ENCODE data around the gene URGCP. TPM values are rescaled to one million over a fixed set of nuclear protein-coding genes. Genes with fewer than 3 reads are reported as not detected.
A peak's percentile ranks its signal among the peaks of the same experiment; 100 is the strongest.

The URGCP gene
- total RNA-seq (19.2 TPM), polyA plus RNA-seq (10 to 100 TPM; 14.6 to 31.0 (median 24.0) TPM)

- peak; percentile 85 to 86 for ATAC-seq (ENCODE audit: low read depth in 2 of 2)
- no peaks in the 10 kb centered on the region for H3K27me3 ChIP-seq (ENCODE audit: control insufficient read depth, insufficient read depth, low read length)
- H3K4me3 ChIP-seq (ENCODE audit: low read depth, low read length), result peak within 1 kb of the TSS; percentile 77
- peaks cover 0 to 3% (median 0%) of the 10 kb centered on the region in 7 donors for H3K9me3 Mint-ChIP-seq
- peak within 1 kb of the TSS; percentile 60 for H3K27ac ChIP-seq (ENCODE audit: insufficient read depth, low read length, poor library complexity, severe bottlenecking)
- H3K4me1 ChIP-seq (ENCODE audit: control insufficient read depth, insufficient read depth, low read length, poor library complexity, severe bottlenecking), result peaks cover 20% of the 10 kb centered on the region
- DNase-seq, result peak; percentile 33 to 53 (median 38)
- no peaks in the 10 kb centered on the region for H3K9me3 ChIP-seq (ENCODE audit: control insufficient read depth in 2 of 2, low read length in 2 of 2)
- H3K36me3 ChIP-seq (ENCODE audit: control insufficient read depth, insufficient read depth, low read length), result no peaks in the 10 kb centered on the region
- peak within 1 kb of the TSS; percentile 92 to 99 (median 96) for H3K4me3 Mint-ChIP-seq
- H3K27me3 Mint-ChIP-seq, result no peaks in the 10 kb centered on the region
- peak within 1 kb of the TSS; percentile 92 to 96 (median 94) for H3K27ac Mint-ChIP-seq
- peaks cover 5 to 38% (median 30%) of the 10 kb centered on the region in 4 donors for H3K4me1 Mint-ChIP-seq
- no peaks in the 10 kb centered on the region for H3K36me3 Mint-ChIP-seq
These were observed at the start of gene URGCP for GRCh38 chr7:43906331-43907010. TSS of gene URGCP (minus strand) at chr7:43906596. CDS start at chr7:43906575, 21 bp downstream.

- peak in 1 of 3 donors; percentile 10 for DNase-seq
- Histone ChIP-seq H3K27me3 (ENCODE audit: control insufficient read depth, insufficient read depth, low read length) (no peaks in the 10 kb centered on the region), H3K36me3 (ENCODE audit: control insufficient read depth, insufficient read depth, low read length) (peaks cover 9% of the 10 kb centered on the region), H3K4me3 (ENCODE audit: low read depth, low read length) (no peak overlapping the region), H3K9me3 (ENCODE audit: control insufficient read depth in 2 of 2, low read length in 2 of 2) (no peaks in the 10 kb centered on the region), H3K4me1 (ENCODE audit: control insufficient read depth, insufficient read depth, low read length, poor library complexity, severe bottlenecking) (peaks cover 10% of the 10 kb centered on the region), H3K27ac (ENCODE audit: insufficient read depth, low read length, poor library complexity, severe bottlenecking) (no peak overlapping the region)
- peak overlapping the region; percentile 63 to 91 (median 85) for H3K27ac Mint-ChIP-seq
- peaks cover 34% of the 10 kb centered on the region for H3K36me3 Mint-ChIP-seq
- peak overlapping the region in 2 of 4 donors; percentile 34 to 76 for H3K4me3 Mint-ChIP-seq
- H3K9me3 Mint-ChIP-seq, result no peaks in the 10 kb centered on the region
- H3K27me3 Mint-ChIP-seq, result no peaks in the 10 kb centered on the region
- ATAC-seq (ENCODE audit: low read depth in 2 of 2), result peak; percentile 44 to 45
- H3K4me1 Mint-ChIP-seq, result peaks cover 8 to 23% (median 10%) of the 10 kb centered on the region in 4 donors
These were observed 49.6 kb upstream of the URGCP start for GRCh38 chr7:43956027-43956426.

- peaks cover 15% of the 10 kb centered on the region for H3K36me3 ChIP-seq (ENCODE audit: control insufficient read depth, insufficient read depth, low read length)
- Mint-ChIP-seq H3K4me3 (no peak overlapping the region), H3K27me3 (no peaks in the 10 kb centered on the region), H3K36me3 (peaks cover 35% of the 10 kb centered on the region), H3K9me3 (no peaks in the 10 kb centered on the region), H3K27ac (peak overlapping the region in 1 of 3 donors; percentile 62), H3K4me1 (peaks cover 8 to 23% (median 9%) of the 10 kb centered on the region in 4 donors)
- no peaks in the 10 kb centered on the region for H3K9me3 ChIP-seq (ENCODE audit: control insufficient read depth in 2 of 2, low read length in 2 of 2)
- peak in 2 of 3 donors; percentile 24 to 39 for DNase-seq
- no peak overlapping the region for H3K4me3 ChIP-seq (ENCODE audit: low read depth, low read length)
- peak; percentile 50 to 58 for ATAC-seq (ENCODE audit: low read depth in 2 of 2)
- no peak overlapping the region for H3K27ac ChIP-seq (ENCODE audit: insufficient read depth, low read length, poor library complexity, severe bottlenecking)
- no peaks in the 10 kb centered on the region for H3K27me3 ChIP-seq (ENCODE audit: control insufficient read depth, insufficient read depth, low read length)
- peaks cover 10% of the 10 kb centered on the region for H3K4me1 ChIP-seq (ENCODE audit: control insufficient read depth, insufficient read depth, low read length, poor library complexity, severe bottlenecking)
These were observed 48.3 kb upstream of the URGCP start for GRCh38 chr7:43954524-43955228.

GRCh38 chr7:43953071-43953470 is 46.7 kb upstream of the URGCP start:
- no peak overlapping the region for H3K4me3 Mint-ChIP-seq
- no peak overlapping the region for H3K4me3 ChIP-seq (ENCODE audit: low read depth, low read length)
- H3K9me3 ChIP-seq (ENCODE audit: control insufficient read depth in 2 of 2, low read length in 2 of 2), result no peaks in the 10 kb centered on the region
- no peaks in the 10 kb centered on the region for H3K27me3 Mint-ChIP-seq
- ATAC-seq (ENCODE audit: low read depth in 2 of 2) (no peak), DNase-seq (no peak)
- peaks cover 8 to 23% (median 9%) of the 10 kb centered on the region in 4 donors for H3K4me1 Mint-ChIP-seq
- H3K27me3 ChIP-seq (ENCODE audit: control insufficient read depth, insufficient read depth, low read length), result no peaks in the 10 kb centered on the region
- H3K4me1 ChIP-seq (ENCODE audit: control insufficient read depth, insufficient read depth, low read length, poor library complexity, severe bottlenecking), result peaks cover 10% of the 10 kb centered on the region
- no peak overlapping the region for H3K27ac ChIP-seq (ENCODE audit: insufficient read depth, low read length, poor library complexity, severe bottlenecking)
- peak overlapping the region in 2 of 3 donors; percentile 31 to 63 for H3K27ac Mint-ChIP-seq
- H3K36me3 ChIP-seq (ENCODE audit: control insufficient read depth, insufficient read depth, low read length), result peaks cover 17% of the 10 kb centered on the region
- peaks cover 33% of the 10 kb centered on the region for H3K36me3 Mint-ChIP-seq
- H3K9me3 Mint-ChIP-seq, result no peaks in the 10 kb centered on the region

- no peaks in the 10 kb centered on the region for H3K9me3 ChIP-seq (ENCODE audit: control insufficient read depth in 2 of 2, low read length in 2 of 2)
- no peak overlapping the region for H3K27ac ChIP-seq (ENCODE audit: insufficient read depth, low read length, poor library complexity, severe bottlenecking)
- H3K27me3 ChIP-seq (ENCODE audit: control insufficient read depth, insufficient read depth, low read length), result no peaks in the 10 kb centered on the region
- peak overlapping the region in 1 of 3 donors; percentile 47 for H3K27ac Mint-ChIP-seq
- H3K4me1 Mint-ChIP-seq, result peaks cover 8 to 23% (median 9%) of the 10 kb centered on the region in 4 donors
- no peaks in the 10 kb centered on the region for H3K9me3 Mint-ChIP-seq
- H3K27me3 Mint-ChIP-seq, result no peaks in the 10 kb centered on the region
- peaks cover 10% of the 10 kb centered on the region for H3K4me1 ChIP-seq (ENCODE audit: control insufficient read depth, insufficient read depth, low read length, poor library complexity, severe bottlenecking)
- no peak overlapping the region for H3K4me3 ChIP-seq (ENCODE audit: low read depth, low read length)
- H3K36me3 Mint-ChIP-seq, result peaks cover 35% of the 10 kb centered on the region
- no peak for ATAC-seq (ENCODE audit: low read depth in 2 of 2)
- H3K36me3 ChIP-seq (ENCODE audit: control insufficient read depth, insufficient read depth, low read length), result peaks cover 17% of the 10 kb centered on the region
- no peak for DNase-seq
- no peak overlapping the region for H3K4me3 Mint-ChIP-seq
These were observed 45.6 kb upstream of the URGCP start for GRCh38 chr7:43952028-43952427.

- Mint-ChIP-seq H3K27me3 (no peaks in the 10 kb centered on the region), H3K4me1 (no peaks in the 10 kb centered on the region), H3K9me3 (no peaks in the 10 kb centered on the region), H3K27ac (no peak overlapping the region), H3K4me3 (no peak overlapping the region), H3K36me3 (peaks cover 12% of the 10 kb centered on the region)
- no peaks in the 10 kb centered on the region for H3K9me3 ChIP-seq (ENCODE audit: control insufficient read depth in 2 of 2, low read length in 2 of 2)
- H3K27me3 ChIP-seq (ENCODE audit: control insufficient read depth, insufficient read depth, low read length), result no peaks in the 10 kb centered on the region
- ATAC-seq (ENCODE audit: low read depth in 2 of 2) (no peak), DNase-seq (no peak)
- no peaks in the 10 kb centered on the region for H3K4me1 ChIP-seq (ENCODE audit: control insufficient read depth, insufficient read depth, low read length, poor library complexity, severe bottlenecking)
- H3K4me3 ChIP-seq (ENCODE audit: low read depth, low read length), result no peak overlapping the region
- peaks cover 10% of the 10 kb centered on the region for H3K36me3 ChIP-seq (ENCODE audit: control insufficient read depth, insufficient read depth, low read length)
- no peak overlapping the region for H3K27ac ChIP-seq (ENCODE audit: insufficient read depth, low read length, poor library complexity, severe bottlenecking)
These were observed 37.9 kb upstream of the URGCP start for GRCh38 chr7:43944286-43944685.

- H3K9me3 Mint-ChIP-seq, result no peaks in the 10 kb centered on the region
- Histone ChIP-seq H3K9me3 (ENCODE audit: control insufficient read depth in 2 of 2, low read length in 2 of 2) (no peaks in the 10 kb centered on the region), H3K36me3 (ENCODE audit: control insufficient read depth, insufficient read depth, low read length) (peaks cover 7% of the 10 kb centered on the region), H3K4me1 (ENCODE audit: control insufficient read depth, insufficient read depth, low read length, poor library complexity, severe bottlenecking) (no peaks in the 10 kb centered on the region), H3K27me3 (ENCODE audit: control insufficient read depth, insufficient read depth, low read length) (no peaks in the 10 kb centered on the region), H3K27ac (ENCODE audit: insufficient read depth, low read length, poor library complexity, severe bottlenecking) (no peak overlapping the region), H3K4me3 (ENCODE audit: low read depth, low read length) (no peak overlapping the region)
- DNase-seq (no peak), ATAC-seq (ENCODE audit: low read depth in 2 of 2) (no peak)
- no peak overlapping the region for H3K4me3 Mint-ChIP-seq
- no peaks in the 10 kb centered on the region for H3K4me1 Mint-ChIP-seq
- peaks cover 11% of the 10 kb centered on the region for H3K36me3 Mint-ChIP-seq
- no peaks in the 10 kb centered on the region for H3K27me3 Mint-ChIP-seq
- H3K27ac Mint-ChIP-seq, result no peak overlapping the region
These were observed 37.2 kb upstream of the URGCP start for GRCh38 chr7:43943417-43944187.

All from CD4-positive, CD25-positive, alpha-beta regulatory T cell (primary cell).